HEK293 (cell line): ENCODE measurements around the gene ALDH16A1.

Experiments
- GLIS1 ChIP-seq: fragments of 450-650 bp; formaldehyde crosslinking; IDR thresholded peaks from 2 replicates; pipeline ENCODE4 v1.5.1; 2016; ENCODE audit warnings: missing biosample characterization, missing genetic modification characterization
- MEIS1 ChIP-seq: sonication (generic); formaldehyde crosslinking; IDR thresholded peaks from 2 replicates; pipeline ENCODE4 v1.8.1; 2022; ENCODE audit warnings: missing genetic modification reagents, mild to moderate bottlenecking, borderline replicate concordance
- OSR2 ChIP-seq: fragments of 450-650 bp; formaldehyde crosslinking; IDR thresholded peaks from 2 replicates; pipeline ENCODE4 v1.5.1; 2016; ENCODE audit warnings: missing biosample characterization, missing genetic modification characterization
- PRDM1 ChIP-seq: fragments of 450-650 bp; formaldehyde crosslinking; IDR thresholded peaks from 2 replicates; pipeline ENCODE4; 2016; ENCODE audit warnings: missing biosample characterization, missing genetic modification characterization
- REPIN1 ChIP-seq: fragments of 450-650 bp; formaldehyde crosslinking; IDR thresholded peaks from 2 replicates; pipeline ENCODE4 v1.5.1; 2017; ENCODE audit warnings: missing biosample characterization, missing genetic modification characterization, low read depth
- SCRT2 ChIP-seq: fragments of 450-650 bp; formaldehyde crosslinking; IDR thresholded peaks from 2 replicates; pipeline ENCODE4 v1.5.1; 2016; ENCODE audit warnings: missing biosample characterization, missing genetic modification characterization
- WT1 ChIP-seq: fragments of 450-650 bp; formaldehyde crosslinking; IDR thresholded peaks from 2 replicates; pipeline ENCODE4 v1.5.1; 2016; ENCODE audit warnings: missing biosample characterization, missing genetic modification characterization
- YY1 ChIP-seq: fragments of 450-650 bp; formaldehyde crosslinking; IDR thresholded peaks from 2 replicates; pipeline ENCODE4 v1.5.1; 2018; ENCODE audit warnings: missing biosample characterization, missing genetic modification characterization
- ZBTB17 ChIP-seq: fragments of 450-650 bp; formaldehyde crosslinking; IDR thresholded peaks from 2 replicates; pipeline ENCODE4 v1.5.1; 2016; ENCODE audit warnings: missing biosample characterization, missing genetic modification characterization
- ZBTB20 ChIP-seq: fragments of 450-650 bp; formaldehyde crosslinking; IDR thresholded peaks from 2 replicates; pipeline ENCODE4 v1.5.1; 2016; ENCODE audit warnings: missing biosample characterization, missing genetic modification characterization
- ZFP37 ChIP-seq: fragments of 450-650 bp; formaldehyde crosslinking; IDR thresholded peaks from 2 replicates; pipeline ENCODE4 v1.5.1; 2016; ENCODE audit warnings: missing biosample characterization, missing genetic modification characterization
- ZFP41 ChIP-seq: fragments of 450-650 bp; formaldehyde crosslinking; IDR thresholded peaks from 2 replicates; pipeline ENCODE4 v1.5.1; 2016; ENCODE audit warnings: missing biosample characterization, missing genetic modification characterization, borderline replicate concordance
- ZNF10 ChIP-seq: fragments of 450-650 bp; formaldehyde crosslinking; IDR thresholded peaks from 2 replicates; pipeline ENCODE4 v1.5.1; 2017; ENCODE audit warnings: missing biosample characterization, missing genetic modification characterization
- ZNF112 ChIP-seq: fragments of 450-650 bp; formaldehyde crosslinking; IDR thresholded peaks from 2 replicates; pipeline ENCODE4 v1.5.0; 2017; ENCODE audit warnings: missing biosample characterization, missing genetic modification characterization
- ZNF138 ChIP-seq: fragments of 450-650 bp; formaldehyde crosslinking; IDR thresholded peaks from 2 replicates; pipeline ENCODE4 v1.5.1; 2016; ENCODE audit warnings: missing biosample characterization, missing genetic modification characterization, borderline replicate concordance
- ZNF16 ChIP-seq: fragments of 450-650 bp; formaldehyde crosslinking; IDR thresholded peaks from 2 replicates; pipeline ENCODE4 v1.5.1; 2016; ENCODE audit warnings: low read depth, missing biosample characterization, missing genetic modification characterization
- ZNF169 ChIP-seq: fragments of 450-650 bp; formaldehyde crosslinking; IDR thresholded peaks from 2 replicates; pipeline ENCODE4 v1.5.1; 2016; ENCODE audit warnings: missing biosample characterization, missing genetic modification characterization
- ZNF2 ChIP-seq: fragments of 450-650 bp; formaldehyde crosslinking; IDR thresholded peaks from 2 replicates; pipeline ENCODE4 v1.5.1; 2016; ENCODE audit warnings: missing biosample characterization, missing genetic modification characterization
- ZNF324 ChIP-seq: fragments of 450-650 bp; formaldehyde crosslinking; IDR thresholded peaks from 2 replicates; pipeline ENCODE4 v1.5.1; 2016; ENCODE audit warnings: missing biosample characterization, missing genetic modification characterization
- ZNF366 ChIP-seq: fragments of 450-650 bp; formaldehyde crosslinking; conservative IDR thresholded peaks from 2 replicates; pipeline ENCODE4 v1.5.1; 2016; ENCODE audit warnings: missing biosample characterization, missing genetic modification characterization
- ZNF37A ChIP-seq: fragments of 450-650 bp; IDR thresholded peaks from 2 replicates; pipeline ENCODE4 v1.5.1; 2018; ENCODE audit warnings: missing biosample characterization, missing genetic modification characterization
- ZNF394 ChIP-seq: fragments of 450-650 bp; formaldehyde crosslinking; IDR thresholded peaks from 2 replicates; pipeline ENCODE4 v1.5.1; 2016; ENCODE audit warnings: missing biosample characterization, missing genetic modification characterization, mild to moderate bottlenecking, moderate library complexity, borderline replicate concordance
- ZNF48 ChIP-seq: fragments of 450-650 bp; formaldehyde crosslinking; IDR thresholded peaks from 2 replicates; pipeline ENCODE4 v1.5.1; 2016; ENCODE audit warnings: missing biosample characterization, missing genetic modification characterization
- ZNF510 ChIP-seq: fragments of 450-650 bp; formaldehyde crosslinking; IDR thresholded peaks from 2 replicates; pipeline ENCODE4 v1.5.1; 2018; ENCODE audit warnings: mild to moderate bottlenecking, missing genetic modification characterization, missing biosample characterization; ENCODE audit not compliant: insufficient replicate concordance
- ZNF549 ChIP-seq: fragments of 450-650 bp; IDR thresholded peaks from 2 replicates; pipeline ENCODE4 v1.5.1; 2018; ENCODE audit warnings: missing biosample characterization, missing genetic modification characterization, mild to moderate bottlenecking, inconsistent platforms, moderate library complexity
- ZNF561 ChIP-seq: fragments of 450-650 bp; IDR thresholded peaks from 2 replicates; pipeline ENCODE4 v1.5.1; 2018; ENCODE audit warnings: missing biosample characterization, missing genetic modification characterization, borderline replicate concordance
- ZNF600 ChIP-seq: fragments of 450-650 bp; formaldehyde crosslinking; IDR thresholded peaks from 2 replicates; pipeline ENCODE4 v1.5.1; 2016; ENCODE audit warnings: missing biosample characterization, missing genetic modification characterization
- ZNF629 ChIP-seq: fragments of 450-650 bp; formaldehyde crosslinking; IDR thresholded peaks from 2 replicates; pipeline ENCODE4 v1.5.1; 2017; ENCODE audit warnings: missing biosample characterization, missing genetic modification characterization
- ZNF660 ChIP-seq: fragments of 450-650 bp; IDR thresholded peaks from 2 replicates; pipeline ENCODE4 v1.5.1; 2018; ENCODE audit warnings: missing biosample characterization, mild to moderate bottlenecking, missing genetic modification characterization
- ZNF670 ChIP-seq: fragments of 450-650 bp; formaldehyde crosslinking; IDR thresholded peaks from 2 replicates; pipeline ENCODE4 v1.5.1; 2016; ENCODE audit warnings: missing biosample characterization, missing genetic modification characterization, low read depth
- ZNF777 ChIP-seq: fragments of 450-650 bp; formaldehyde crosslinking; IDR thresholded peaks from 2 replicates; pipeline ENCODE4 v1.5.1; 2017; ENCODE audit warnings: missing biosample characterization, missing genetic modification characterization, borderline replicate concordance
- TF ChIP-seq, protein P1 (sequence below): fragments of 450-650 bp; formaldehyde crosslinking; IDR thresholded peaks from 2 replicates; pipeline ENCODE4 v1.5.1; 2016; ENCODE audit warnings: missing biosample characterization, missing genetic modification characterization
- TF ChIP-seq, protein P2 (sequence below): fragments of 450-650 bp; formaldehyde crosslinking; conservative IDR thresholded peaks from 2 replicates; pipeline ENCODE4 v1.5.1; 2016; ENCODE audit warnings: low read depth, missing biosample characterization, missing genetic modification characterization
- TF ChIP-seq, protein P3 (sequence below): fragments of 450-650 bp; formaldehyde crosslinking; IDR thresholded peaks from 2 replicates; pipeline ENCODE4 v1.5.1; 2016; ENCODE audit warnings: missing biosample characterization, missing genetic modification characterization
- TF ChIP-seq, protein P4 (sequence below): fragments of 450-650 bp; formaldehyde crosslinking; IDR thresholded peaks from 2 replicates; pipeline ENCODE4 v1.5.1; 2016; ENCODE audit warnings: missing biosample characterization, missing genetic modification characterization

Gene ALDH16A1

DNA sequence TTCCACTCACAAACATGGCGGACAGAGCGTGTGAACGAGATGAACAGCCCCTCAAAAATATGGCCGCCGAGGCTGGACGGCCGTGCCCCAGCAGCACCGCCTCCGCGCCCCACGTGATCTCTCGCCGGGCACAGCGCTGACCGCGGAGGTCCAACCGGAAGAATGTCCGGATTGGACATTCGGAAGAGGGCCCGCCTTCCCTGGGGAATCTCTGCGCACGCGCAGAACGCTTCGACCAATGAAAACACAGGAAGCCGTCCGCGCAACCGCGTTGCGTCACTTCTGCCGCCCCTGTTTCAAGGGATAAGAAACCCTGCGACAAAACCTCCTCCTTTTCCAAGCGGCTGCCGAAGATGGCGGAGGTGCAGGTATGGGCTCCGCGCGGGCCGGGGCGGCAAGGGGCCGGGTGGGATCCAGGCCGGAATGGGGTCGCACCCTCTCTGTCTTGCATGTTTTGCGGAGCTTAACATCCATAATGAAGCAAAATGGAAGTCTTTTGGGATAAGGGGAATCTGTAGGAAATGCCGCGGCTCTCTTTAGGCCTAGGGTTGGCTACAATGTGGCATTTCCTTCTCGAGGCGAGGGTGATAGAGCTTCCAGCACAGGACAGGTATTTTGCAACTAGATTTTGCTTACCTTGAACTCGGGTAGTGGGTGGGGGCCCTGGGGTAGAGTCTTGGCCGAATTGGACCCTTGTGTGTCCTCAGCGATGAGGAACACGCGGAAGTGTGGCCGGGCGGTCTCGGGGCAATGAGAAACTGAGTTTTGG lies 34.4 kb downstream of the ALDH16A1 start, which contains the start of gene RPL13A (continued):
- TF ChIP-seq ZNF2: 0 out of 2 replicates have a peak, but pooled peaks have one; percentile 67
- 0 out of 2 replicates have a peak, but pooled peaks have one; percentile 33 for TF ChIP-seq ZNF138 (tag by site-specific recombination)
- TF ChIP-seq REPIN1: peak; percentile 66; the same call in 1 of the 2 replicates
- no peak for TF ChIP-seq ZFP41 (tag by site-specific recombination)
- peak; percentile 68 for TF ChIP-seq GLIS1
- peak; percentile 88 for TF ChIP-seq ZFP37 (tag by site-specific recombination)
- TF ChIP-seq ZNF549 (tag by site-specific recombination): no peak
- no peak for TF ChIP-seq ZNF48 (tag by site-specific recombination)
- peak; percentile 65; the same call in 1 of the 2 replicates for TF ChIP-seq ZBTB17 (tag by site-specific recombination)
- no peak for TF ChIP-seq MEIS1 (CRISPR knock-in tag)
- TF ChIP-seq, protein P1, sequence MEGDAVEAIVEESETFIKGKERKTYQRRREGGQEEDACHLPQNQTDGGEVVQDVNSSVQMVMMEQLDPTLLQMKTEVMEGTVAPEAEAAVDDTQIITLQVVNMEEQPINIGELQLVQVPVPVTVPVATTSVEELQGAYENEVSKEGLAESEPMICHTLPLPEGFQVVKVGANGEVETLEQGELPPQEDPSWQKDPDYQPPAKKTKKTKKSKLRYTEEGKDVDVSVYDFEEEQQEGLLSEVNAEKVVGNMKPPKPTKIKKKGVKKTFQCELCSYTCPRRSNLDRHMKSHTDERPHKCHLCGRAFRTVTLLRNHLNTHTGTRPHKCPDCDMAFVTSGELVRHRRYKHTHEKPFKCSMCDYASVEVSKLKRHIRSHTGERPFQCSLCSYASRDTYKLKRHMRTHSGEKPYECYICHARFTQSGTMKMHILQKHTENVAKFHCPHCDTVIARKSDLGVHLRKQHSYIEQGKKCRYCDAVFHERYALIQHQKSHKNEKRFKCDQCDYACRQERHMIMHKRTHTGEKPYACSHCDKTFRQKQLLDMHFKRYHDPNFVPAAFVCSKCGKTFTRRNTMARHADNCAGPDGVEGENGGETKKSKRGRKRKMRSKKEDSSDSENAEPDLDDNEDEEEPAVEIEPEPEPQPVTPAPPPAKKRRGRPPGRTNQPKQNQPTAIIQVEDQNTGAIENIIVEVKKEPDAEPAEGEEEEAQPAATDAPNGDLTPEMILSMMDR (tag by site-specific recombination): no peak
- no peak for TF ChIP-seq ZNF324
- no peak for TF ChIP-seq OSR2 (tag by site-specific recombination)
- no peak for TF ChIP-seq ZNF777 (tag by site-specific recombination)
- no peak for TF ChIP-seq ZNF169
- TF ChIP-seq ZNF660 (tag by site-specific recombination): peak; percentile 85
- no peak for TF ChIP-seq PRDM1
- TF ChIP-seq SCRT2 (tag by site-specific recombination): no peak
- no peak for TF ChIP-seq ZNF16 (tag by site-specific recombination)
- TF ChIP-seq YY1 (tag by site-specific recombination): peak; percentile 96
- TF ChIP-seq, protein P2, sequence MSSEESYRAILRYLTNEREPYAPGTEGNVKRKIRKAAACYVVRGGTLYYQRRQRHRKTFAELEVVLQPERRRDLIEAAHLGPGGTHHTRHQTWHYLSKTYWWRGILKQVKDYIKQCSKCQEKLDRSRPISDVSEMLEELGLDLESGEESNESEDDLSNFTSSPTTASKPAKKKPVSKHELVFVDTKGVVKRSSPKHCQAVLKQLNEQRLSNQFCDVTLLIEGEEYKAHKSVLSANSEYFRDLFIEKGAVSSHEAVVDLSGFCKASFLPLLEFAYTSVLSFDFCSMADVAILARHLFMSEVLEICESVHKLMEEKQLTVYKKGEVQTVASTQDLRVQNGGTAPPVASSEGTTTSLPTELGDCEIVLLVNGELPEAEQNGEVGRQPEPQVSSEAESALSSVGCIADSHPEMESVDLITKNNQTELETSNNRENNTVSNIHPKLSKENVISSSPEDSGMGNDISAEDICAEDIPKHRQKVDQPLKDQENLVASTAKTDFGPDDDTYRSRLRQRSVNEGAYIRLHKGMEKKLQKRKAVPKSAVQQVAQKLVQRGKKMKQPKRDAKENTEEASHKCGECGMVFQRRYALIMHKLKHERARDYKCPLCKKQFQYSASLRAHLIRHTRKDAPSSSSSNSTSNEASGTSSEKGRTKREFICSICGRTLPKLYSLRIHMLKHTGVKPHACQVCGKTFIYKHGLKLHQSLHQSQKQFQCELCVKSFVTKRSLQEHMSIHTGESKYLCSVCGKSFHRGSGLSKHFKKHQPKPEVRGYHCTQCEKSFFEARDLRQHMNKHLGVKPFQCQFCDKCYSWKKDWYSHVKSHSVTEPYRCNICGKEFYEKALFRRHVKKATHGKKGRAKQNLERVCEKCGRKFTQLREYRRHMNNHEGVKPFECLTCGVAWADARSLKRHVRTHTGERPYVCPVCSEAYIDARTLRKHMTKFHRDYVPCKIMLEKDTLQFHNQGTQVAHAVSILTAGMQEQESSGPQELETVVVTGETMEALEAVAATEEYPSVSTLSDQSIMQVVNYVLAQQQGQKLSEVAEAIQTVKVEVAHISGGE (tag by site-specific recombination): peak; percentile 42
- TF ChIP-seq, protein P3, sequence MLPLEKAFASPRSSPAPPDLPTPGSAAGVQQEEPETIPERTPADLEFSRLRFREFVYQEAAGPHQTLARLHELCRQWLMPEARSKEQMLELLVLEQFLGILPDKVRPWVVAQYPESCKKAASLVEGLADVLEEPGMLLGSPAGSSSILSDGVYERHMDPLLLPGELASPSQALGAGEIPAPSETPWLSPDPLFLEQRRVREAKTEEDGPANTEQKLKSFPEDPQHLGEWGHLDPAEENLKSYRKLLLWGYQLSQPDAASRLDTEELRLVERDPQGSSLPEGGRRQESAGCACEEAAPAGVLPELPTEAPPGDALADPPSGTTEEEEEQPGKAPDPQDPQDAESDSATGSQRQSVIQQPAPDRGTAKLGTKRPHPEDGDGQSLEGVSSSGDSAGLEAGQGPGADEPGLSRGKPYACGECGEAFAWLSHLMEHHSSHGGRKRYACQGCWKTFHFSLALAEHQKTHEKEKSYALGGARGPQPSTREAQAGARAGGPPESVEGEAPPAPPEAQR (tag by site-specific recombination): peak; percentile 14; the same call in 1 of the 2 replicates
- no peak for TF ChIP-seq ZNF112
- TF ChIP-seq, protein P4, sequence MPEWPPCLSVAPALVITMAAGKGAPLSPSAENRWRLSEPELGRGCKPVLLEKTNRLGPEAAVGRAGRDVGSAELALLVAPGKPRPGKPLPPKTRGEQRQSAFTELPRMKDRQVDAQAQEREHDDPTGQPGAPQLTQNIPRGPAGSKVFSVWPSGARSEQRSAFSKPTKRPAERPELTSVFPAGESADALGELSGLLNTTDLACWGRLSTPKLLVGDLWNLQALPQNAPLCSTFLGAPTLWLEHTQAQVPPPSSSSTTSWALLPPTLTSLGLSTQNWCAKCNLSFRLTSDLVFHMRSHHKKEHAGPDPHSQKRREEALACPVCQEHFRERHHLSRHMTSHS (tag by site-specific recombination): no peak
- no peak for TF ChIP-seq ZNF670
- TF ChIP-seq ZBTB20 (tag by site-specific recombination): no peak
- peak; percentile 98 for TF ChIP-seq ZNF629 (tag by site-specific recombination)
- TF ChIP-seq WT1 (tag by site-specific recombination): no peak
- no peak for TF ChIP-seq ZNF37A
- TF ChIP-seq ZNF561 (tag by site-specific recombination): peak; percentile 69; the same call in 1 of the 2 replicates
- TF ChIP-seq ZNF366: no peak
- TF ChIP-seq ZNF510 (tag by site-specific recombination): no peak
- peak; percentile 20; the same call in 1 of the 2 replicates for TF ChIP-seq ZNF394 (tag by site-specific recombination)
- TF ChIP-seq ZNF600 (tag by site-specific recombination): no peak
- TF ChIP-seq ZNF10 (tag by site-specific recombination): no peak
